ENCODE measurements around the gene COMT. TPM values are rescaled to one million over a fixed set of nuclear protein-coding genes. Genes with fewer than 3 reads are reported as not detected.

The COMT gene
- total and polyA plus RNA-seq, 8 donors, result 25.1 to 174 (median 103) TPM

GRCh38 chr22:19898145-19898544 is 43.4 kb upstream of the COMT start:
- intact Hi-C loops (cut with DNase I; ENCODE audit: low total_unique reads), result no loop called here

GRCh38 chr22:19898831-19899567 is 42.6 kb upstream of the COMT start:
- Histone ChIP-seq H3K27ac (no peak overlapping the region), H3K27me3 (no peaks in the 10 kb centered on the region), H3K9me3 (no peaks in the 10 kb centered on the region), H3K4me3 (no peak overlapping the region), H3K4me1 (peaks cover 0 to 5% (median 0%) of the 10 kb centered on the region in 4 donors), H3K36me3 (peaks cover 4 to 92% (median 84%) of the 10 kb centered on the region in 4 donors)
- TF ChIP-seq POLR2AphosphoS5 (IDR thresholded peaks at IDR 0.05) (no peak), EP300 (IDR thresholded peaks at IDR 0.05) (no peak), POLR2A (IDR thresholded peaks at IDR 0.05) (no peak), CTCF (IDR thresholded peaks at IDR 0.05) (no peak)
- 89 to 93% (median 92%) methylated on average over 14 to 16 of the region's 16 CpGs for WGBS, 5 donors
- intact Hi-C loops (cut with DNase I; ENCODE audit: low total_unique reads), result no loop called here
- no peak for DNase-seq

More at GRCh38 chr22:19898145-19898544, 43.4 kb upstream of the COMT start:
- Histone ChIP-seq H3K4me3 (no peak overlapping the region), H3K36me3 (peaks cover 4 to 93% (median 85%) of the 10 kb centered on the region in 4 donors), H3K27ac (no peak overlapping the region), H3K4me1 (peaks cover 0 to 6% (median 0%) of the 10 kb centered on the region in 4 donors), H3K9me3 (no peaks in the 10 kb centered on the region), H3K27me3 (no peaks in the 10 kb centered on the region)
- TF ChIP-seq EP300 (IDR thresholded peaks at IDR 0.05) (no peak), POLR2AphosphoS5 (IDR thresholded peaks at IDR 0.05) (no peak), CTCF (IDR thresholded peaks at IDR 0.05) (no peak), POLR2A (IDR thresholded peaks at IDR 0.05) (no peak)
- DNase-seq, result no peak
- WGBS, 5 donors, result 89 to 97% (median 92%) methylated on average over 4 to 7 of the region's 7 CpGs

GRCh38 chr22:19900707-19901436 is 40.7 kb upstream of the COMT start:
- H3K4me3 ChIP-seq, result no peak overlapping the region
- H3K27ac ChIP-seq, result no peak overlapping the region
- peaks cover 4 to 85% (median 81%) of the 10 kb centered on the region in 4 donors for H3K36me3 ChIP-seq
- 79 to 93% (median 82%) methylated on average over 7 to 13 of the region's 13 CpGs for WGBS, 5 donors
- H3K4me1 ChIP-seq, result peaks cover 0 to 5% (median 0%) of the 10 kb centered on the region in 4 donors
- TF ChIP-seq EP300 (IDR thresholded peaks at IDR 0.05) (no peak), CTCF (IDR thresholded peaks at IDR 0.05) (no peak), POLR2A (IDR thresholded peaks at IDR 0.05) (no peak)
- H3K9me3 ChIP-seq, result no peaks in the 10 kb centered on the region
- H3K27me3 ChIP-seq, result no peaks in the 10 kb centered on the region
- DNase-seq, result no peak
- intact Hi-C loops (cut with DNase I; ENCODE audit: low total_unique reads), result no loop called here

GRCh38 chr22:19901577-19902244 is 39.9 kb upstream of the COMT start:
- intact Hi-C loops (cut with DNase I; ENCODE audit: low total_unique reads), result no loop called here
- 83 to 89% (median 84%) methylated on average over 11 of the region's 11 CpGs for WGBS, 5 donors
- no peaks in the 10 kb centered on the region for H3K27me3 ChIP-seq
- no peak for TF ChIP-seq EP300 (IDR thresholded peaks at IDR 0.05)
- TF ChIP-seq POLR2AphosphoS5 (IDR thresholded peaks at IDR 0.05), result no peak
- no peak for TF ChIP-seq CTCF (IDR thresholded peaks at IDR 0.05)
- TF ChIP-seq POLR2A (IDR thresholded peaks at IDR 0.05), result no peak
- H3K9me3 ChIP-seq, result no peaks in the 10 kb centered on the region
- H3K4me1 ChIP-seq, result peaks cover 0 to 5% (median 0%) of the 10 kb centered on the region in 4 donors
- no peak for DNase-seq
- H3K27ac ChIP-seq, result no peak overlapping the region
- no peak overlapping the region for H3K4me3 ChIP-seq
- peaks cover 8 to 85% (median 82%) of the 10 kb centered on the region in 4 donors for H3K36me3 ChIP-seq
